ENCODE measurements around the gene PDCD1. TPM values are rescaled to one million over a fixed set of nuclear protein-coding genes. Genes with fewer than 3 reads are reported as not detected.

PDCD1 gene
- total and polyA plus RNA-seq, 2 of the 8 experiments (the other 6 are each of a cell fraction or from before 2014, with no cell fraction given), result 0.48 to 1.1 TPM

- H4K20me1 ChIP-seq (replicated peaks in 1 of 2; ENCODE audit: control insufficient read depth in 1 of 2, insufficient read depth in 2 of 2, low read length in 2 of 2), result no peaks in the 10 kb centered on the region
- no peak overlapping the region for H4K5ac ChIP-seq (ENCODE audit: insufficient read length, low read depth, low read length)
- peaks cover 3 to 8% (median 7%) of the 10 kb centered on the region in 4 experiments; a peak in 6 of 7 replicates for H3K4me1 ChIP-seq (replicated peaks in 1 of 4; ENCODE audit: control insufficient read depth in 3 of 4, insufficient read depth in 4 of 4, low read length in 3 of 4)
- no peak overlapping the region for H4K91ac ChIP-seq (replicated peaks; ENCODE audit: insufficient read length, low read length)
- H3K4me3 ChIP-seq (ENCODE audit: extremely low read depth in 1 of 4, insufficient read depth in 2 of 4, low read depth in 3 of 4, low read length in 4 of 4), result peak overlapping the region in 3 of 4 experiments; percentile 19 to 70 (median 55); a peak in 3 of 8 replicates
- no peak overlapping the region for H3K4ac ChIP-seq (replicated peaks; ENCODE audit: insufficient read length, low read depth, low read length)
- 70% methylated on average over 23 of the region's 23 CpGs; no CpG with 5 or more reads in 1 of the 2 experiments for WGBS, 2 experiments (ENCODE audit: extremely low coverage in 1 of 2, insufficient coverage in 1 of 2, insufficient read length in 1 of 2, insufficient replicate concordance in 2 of 2, low coverage in 1 of 2, low lambda C conversion rate in 2 of 2, missing lambda C conversion rate in 1 of 2)
- no peaks in the 10 kb centered on the region for H3K79me1 ChIP-seq (ENCODE audit: low read depth, low read length)
- H3K56ac ChIP-seq (replicated peaks; ENCODE audit: insufficient read length, low read depth, low read length), result no peak overlapping the region
- H3K18ac ChIP-seq (ENCODE audit: extremely low read depth, low read length), result peak overlapping the region; percentile 71
- peak overlapping the region; percentile 80; the same call in 1 of the 2 replicates for H2BK12ac ChIP-seq (ENCODE audit: low read depth, low read length)
- H3K23ac ChIP-seq (ENCODE audit: insufficient read length), result no peak overlapping the region
- CTCF ChIA-PET (ENCODE audit: partially characterized antibody), result no interaction called here
- FAIRE-seq (no peak), DNase-seq (ENCODE audit: low read depth in 1 of 2, low spot score in 2 of 2) (no peak)
- no peak overlapping the region for H3K14ac ChIP-seq (ENCODE audit: insufficient read length)
- no peak overlapping the region for H3K27ac ChIP-seq (ENCODE audit: low read depth, low read length)
- no peak overlapping the region for H2BK120ac ChIP-seq (replicated peaks; ENCODE audit: low read depth, low read length)
- no peaks in the 10 kb centered on the region for H3K36me3 ChIP-seq (ENCODE audit: control insufficient read depth in 2 of 4, insufficient read depth in 4 of 4, low read length in 3 of 4)
- H2BK5ac ChIP-seq (ENCODE audit: low read depth, low read length), result peak overlapping the region; percentile 71; the same call in 1 of the 2 replicates
- H3K9ac ChIP-seq (replicated peaks in 1 of 4; ENCODE audit: extremely low read depth in 1 of 4, low read depth in 3 of 4, low read length in 3 of 4), result no peak overlapping the region
- peak overlapping the region; percentile 65; the same call in 1 of the 2 replicates for H2AK5ac ChIP-seq (ENCODE audit: low read depth, low read length)
- H3K4me2 ChIP-seq (ENCODE audit: insufficient read depth in 1 of 2, low read depth in 2 of 2, low read length in 2 of 2), result peak overlapping the region; percentile 72 to 75
- no peak overlapping the region for H4K8ac ChIP-seq (ENCODE audit: extremely low read depth, insufficient read depth, low read length)
- H2AFZ ChIP-seq (ENCODE audit: low read length), result no peak overlapping the region
- no peaks in the 10 kb centered on the region for H3K27me3 ChIP-seq (replicated peaks in 1 of 4; ENCODE audit: control insufficient read depth in 3 of 4, extremely low read depth in 1 of 4, insufficient read depth in 3 of 4, low read length in 3 of 4)
- 0 out of 4 replicates have a peak, but pooled peaks of 1 of the 3 experiments have one; percentile 20 for TF ChIP-seq CTCF (IDR thresholded peaks at IDR 0.05; ENCODE audit: control extremely low read depth in 1 of 3, insufficient read depth in 1 of 3, low read depth in 1 of 3, low read length in 3 of 3)
- TF ChIP-seq, protein P1, sequence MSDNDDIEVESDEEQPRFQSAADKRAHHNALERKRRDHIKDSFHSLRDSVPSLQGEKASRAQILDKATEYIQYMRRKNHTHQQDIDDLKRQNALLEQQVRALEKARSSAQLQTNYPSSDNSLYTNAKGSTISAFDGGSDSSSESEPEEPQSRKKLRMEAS (IDR thresholded peaks at IDR 0.05), result peak; percentile 60
- no peak for TF ChIP-seq RFX5 (IDR thresholded peaks at IDR 0.05; ENCODE audit: borderline replicate concordance, low read depth, low read length)
- no peak for TF ChIP-seq BRCA1 (IDR thresholded peaks at IDR 0.05; ENCODE audit: low read depth, low read length)
- TF ChIP-seq EZH2 (IDR thresholded peaks at IDR 0.05; ENCODE audit: low read depth, low read length, severe bottlenecking), result no peak
- no peak overlapping the region for H2BK20ac ChIP-seq (ENCODE audit: low read length)
- H2BK15ac ChIP-seq (ENCODE audit: low read length), result peak overlapping the region; percentile 13; the same call in 1 of the 2 replicates
- peaks cover 3% of the 10 kb centered on the region; the same call in 1 of the 2 replicates for H3K23me2 ChIP-seq (ENCODE audit: low read depth, low read length)
- POLR2A ChIA-PET (ENCODE audit: partially characterized antibody), result no interaction called here
- no peaks in the 10 kb centered on the region for H3K79me2 ChIP-seq (ENCODE audit: control insufficient read depth in 1 of 2, insufficient read depth in 2 of 2, low read length in 2 of 2)
- H3K9me3 ChIP-seq (ENCODE audit: insufficient read depth in 2 of 2, low read depth in 1 of 2, low read length in 1 of 2), result no peaks in the 10 kb centered on the region
Observed at GRCh38 chr2:241882091-241882625, 23.5 kb upstream of the PDCD1 start.

All from H1 (cell line).